ENCODE results near the gene APOC3.

- TF ChIP-seq CTCF (conservative IDR thresholded peaks at IDR 0.05; ENCODE audit: low read depth, low read length): no peak
- TF ChIP-seq EZH2phosphoT487 (IDR thresholded peaks at IDR 0.05; ENCODE audit: borderline replicate concordance, low read length): no peak
- TF ChIP-seq EZH2 (IDR thresholded peaks at IDR 0.05; ENCODE audit: low read length, unreplicated experiment): no peak
Observed at GRCh38 chr11:116847612-116848011, 17.9 kb downstream of the APOC3 start.
